Loucy (cell line): Measurements from ENCODE around the gene TENM4.

Experiments used
- CTCF ChIP-seq: fragments of 200-600 bp; sonication (generic); conservative IDR thresholded peaks from 2 replicates; pipeline ENCODE4 v1.5.1; 2014; ENCODE audit warnings: mild to moderate bottlenecking, antibody characterized with exemption, low read length
- EZH2phosphoT487 ChIP-seq: fragments of 200-600 bp; IDR thresholded peaks from 2 replicates; pipeline ENCODE4 v1.6.1; 2018; ENCODE audit warnings: antibody characterized with exemption, mild to moderate bottlenecking, moderate library complexity, borderline replicate concordance

DNA sequence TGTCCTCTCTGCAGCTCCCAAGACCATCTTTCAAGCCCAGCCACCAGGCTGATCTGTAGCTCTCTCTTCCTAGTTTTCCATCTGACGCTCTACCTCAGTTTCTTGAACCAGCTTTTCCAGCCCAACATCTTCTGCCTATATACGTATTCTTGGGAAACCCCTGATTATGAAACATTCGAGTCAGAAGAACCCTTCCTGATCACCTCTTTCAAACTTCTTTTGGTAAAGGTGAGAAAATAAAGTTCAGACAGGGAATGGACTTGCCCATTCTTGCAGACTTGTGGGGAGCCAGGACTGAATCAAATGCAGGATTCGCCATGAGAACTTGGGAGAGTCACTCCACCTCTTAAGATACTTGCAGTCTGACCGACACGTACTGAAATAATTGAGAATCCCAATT is 696.6 kb downstream of the TENM4 start:
- TF ChIP-seq CTCF (no peak), EZH2phosphoT487 (no peak)
